ENCODE results near the gene MFSD11. TPM values are rescaled to one million over a fixed set of nuclear protein-coding genes. Genes with fewer than 3 reads are reported as not detected.
"Not testable (repeated sequence)": the region's sequence is repeated elsewhere in the genome, so short reads cannot be mapped to it uniquely, and the experiment has no call there.

Gene MFSD11
- total and polyA plus RNA-seq, 7 donors: 6.6 to 46.2 (median 27.5) TPM

DNA sequence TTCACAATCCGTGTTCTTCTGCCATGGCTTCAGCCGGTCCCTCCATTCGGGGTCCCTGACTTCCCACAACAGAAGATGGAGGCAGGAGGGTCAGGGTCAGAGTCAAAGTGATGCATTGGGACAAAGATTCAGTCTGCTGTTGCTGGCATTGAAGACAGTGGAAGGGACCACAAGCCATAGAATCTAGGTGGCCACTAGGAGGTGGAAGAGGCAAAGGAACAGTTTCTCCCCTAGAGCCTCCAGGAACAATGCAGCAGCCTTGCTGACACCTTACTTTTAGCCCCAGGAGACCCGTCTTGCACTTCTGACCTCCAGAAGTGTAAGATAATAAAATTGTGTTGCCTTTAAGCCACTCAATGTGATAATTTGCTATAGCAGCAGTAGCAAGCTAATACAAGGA is 55.9 kb downstream of the MFSD11 start:
- DNase-seq: no peak
- WGBS, 2 donors: 82 to 90% methylated on average over 4 of the region's 4 CpGs
- no peaks in the 10 kb centered on the region for H3K9me3 ChIP-seq
- H3K36me3 ChIP-seq: no peaks in the 10 kb centered on the region
- no peaks in the 10 kb centered on the region for H3K4me1 ChIP-seq
- intact Hi-C loops (cut with DNase I): no loop called here
- no peak overlapping the region for H3K27ac ChIP-seq
- no peaks in the 10 kb centered on the region for H3K27me3 ChIP-seq
- no peak overlapping the region for H3K4me3 ChIP-seq
- TF ChIP-seq POLR2A (IDR thresholded peaks at IDR 0.05): no peak
- no peak for TF ChIP-seq POLR2AphosphoS5 (IDR thresholded peaks at IDR 0.05)
- TF ChIP-seq, protein P1, sequence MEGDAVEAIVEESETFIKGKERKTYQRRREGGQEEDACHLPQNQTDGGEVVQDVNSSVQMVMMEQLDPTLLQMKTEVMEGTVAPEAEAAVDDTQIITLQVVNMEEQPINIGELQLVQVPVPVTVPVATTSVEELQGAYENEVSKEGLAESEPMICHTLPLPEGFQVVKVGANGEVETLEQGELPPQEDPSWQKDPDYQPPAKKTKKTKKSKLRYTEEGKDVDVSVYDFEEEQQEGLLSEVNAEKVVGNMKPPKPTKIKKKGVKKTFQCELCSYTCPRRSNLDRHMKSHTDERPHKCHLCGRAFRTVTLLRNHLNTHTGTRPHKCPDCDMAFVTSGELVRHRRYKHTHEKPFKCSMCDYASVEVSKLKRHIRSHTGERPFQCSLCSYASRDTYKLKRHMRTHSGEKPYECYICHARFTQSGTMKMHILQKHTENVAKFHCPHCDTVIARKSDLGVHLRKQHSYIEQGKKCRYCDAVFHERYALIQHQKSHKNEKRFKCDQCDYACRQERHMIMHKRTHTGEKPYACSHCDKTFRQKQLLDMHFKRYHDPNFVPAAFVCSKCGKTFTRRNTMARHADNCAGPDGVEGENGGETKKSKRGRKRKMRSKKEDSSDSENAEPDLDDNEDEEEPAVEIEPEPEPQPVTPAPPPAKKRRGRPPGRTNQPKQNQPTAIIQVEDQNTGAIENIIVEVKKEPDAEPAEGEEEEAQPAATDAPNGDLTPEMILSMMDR (IDR thresholded peaks at IDR 0.05): no peak
- no peak for TF ChIP-seq EP300 (IDR thresholded peaks at IDR 0.05)

DNA sequence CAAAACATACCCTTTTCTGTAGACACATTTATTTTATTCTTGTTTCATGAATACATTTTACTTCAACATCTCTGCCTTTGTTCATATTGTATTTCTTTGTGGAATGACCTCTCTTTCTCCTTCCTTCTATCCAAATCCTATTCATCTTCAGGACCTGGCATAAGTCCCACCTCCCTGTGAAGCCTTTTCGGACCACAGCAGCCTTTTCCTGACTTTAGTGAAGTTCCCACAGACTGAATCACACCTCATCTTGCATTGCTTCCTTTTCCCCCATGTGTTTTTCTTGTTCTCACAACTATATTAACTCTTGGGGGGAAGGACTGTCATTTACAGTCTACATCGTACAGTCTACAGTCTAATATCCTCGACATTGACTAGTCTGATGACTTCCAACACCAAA is 58.2 kb downstream of the MFSD11 start:
- no peak overlapping the region for H3K4me3 ChIP-seq
- 90 to 96% methylated on average over 3 of the region's 3 CpGs for WGBS, 2 donors
- TF ChIP-seq EP300 (IDR thresholded peaks at IDR 0.05) (no peak), POLR2A (IDR thresholded peaks at IDR 0.05) (no peak), POLR2AphosphoS5 (IDR thresholded peaks at IDR 0.05) (no peak)
- TF ChIP-seq, protein P1 (IDR thresholded peaks at IDR 0.05): no peak
- H3K27me3 ChIP-seq: no peaks in the 10 kb centered on the region
- no peaks in the 10 kb centered on the region for H3K4me1 ChIP-seq
- intact Hi-C loops (cut with DNase I): no loop called here
- no peak for DNase-seq
- no peaks in the 10 kb centered on the region for H3K36me3 ChIP-seq
- no peaks in the 10 kb centered on the region for H3K9me3 ChIP-seq
- no peak overlapping the region for H3K27ac ChIP-seq

DNA sequence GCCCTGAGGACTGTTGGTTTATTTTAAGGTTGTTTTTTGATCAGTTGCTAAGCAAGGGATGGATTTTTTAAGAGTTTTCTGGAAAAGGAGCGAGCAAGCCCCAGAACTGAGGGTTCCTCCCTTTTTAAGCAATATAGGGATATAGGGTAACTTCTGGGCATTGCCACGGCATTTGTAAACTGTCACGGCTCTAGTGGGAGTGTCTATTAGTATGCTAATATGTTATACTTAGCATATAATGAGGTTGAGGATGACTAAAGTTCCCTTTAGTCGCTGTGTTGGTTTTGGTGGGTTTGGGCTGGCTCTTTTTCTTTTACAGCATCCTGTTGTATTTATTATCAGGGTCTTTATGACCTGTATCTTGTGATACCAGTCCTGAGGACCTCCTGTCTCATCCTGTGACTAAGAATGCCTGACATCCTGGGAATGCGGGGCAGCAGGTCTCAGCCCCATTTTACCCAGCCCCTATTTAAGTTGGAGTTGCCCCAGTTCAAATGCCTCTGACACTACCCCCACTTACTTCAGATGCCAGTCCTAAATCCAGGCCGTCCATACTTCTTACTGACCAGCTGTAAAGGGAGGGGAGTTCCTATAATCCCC is 59.4 kb downstream of the MFSD11 start:
- no peak overlapping the region for H3K4me3 ChIP-seq
- no peaks in the 10 kb centered on the region for H3K9me3 ChIP-seq
- no peaks in the 10 kb centered on the region for H3K36me3 ChIP-seq
- no peaks in the 10 kb centered on the region for H3K27me3 ChIP-seq
- no peak overlapping the region for H3K27ac ChIP-seq
- TF ChIP-seq POLR2A (IDR thresholded peaks at IDR 0.05) (no peak), EP300 (IDR thresholded peaks at IDR 0.05) (no peak), POLR2AphosphoS5 (IDR thresholded peaks at IDR 0.05) (no peak)
- TF ChIP-seq, protein P1 (IDR thresholded peaks at IDR 0.05): no peak
- no peaks in the 10 kb centered on the region for H3K4me1 ChIP-seq
- DNase-seq: no peak
- WGBS, 2 donors: 74 to 75% methylated on average over 6 of the region's 6 CpGs
- intact Hi-C loops (cut with DNase I): no loop called here

DNA sequence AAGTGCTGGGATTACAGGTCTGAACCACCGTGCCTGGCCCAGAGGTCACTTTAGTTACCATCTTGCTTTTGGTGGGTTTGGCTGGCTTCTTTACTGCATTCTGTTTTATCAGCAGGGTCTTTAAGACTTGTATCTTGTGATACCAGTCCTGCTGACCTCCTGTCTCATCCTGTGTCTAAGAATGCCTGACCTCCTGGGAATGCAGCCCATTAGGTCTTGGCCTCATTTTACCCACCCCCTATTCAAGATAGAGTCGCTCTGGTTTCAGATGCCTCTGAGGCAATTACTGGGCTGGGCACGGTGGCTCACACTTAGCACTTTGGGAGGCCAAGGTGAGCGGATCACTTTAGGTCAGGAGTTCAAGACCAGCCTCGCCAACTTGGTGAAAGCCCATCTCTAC is 63.8 kb downstream of the MFSD11 start:
- Histone ChIP-seq H3K36me3 (no peaks in the 10 kb centered on the region), H3K4me1 (no peaks in the 10 kb centered on the region), H3K27me3 (no peaks in the 10 kb centered on the region), H3K27ac (no peak overlapping the region), H3K9me3 (no peaks in the 10 kb centered on the region), H3K4me3 (no peak overlapping the region)
- TF ChIP-seq POLR2AphosphoS5 (IDR thresholded peaks at IDR 0.05) (no peak), POLR2A (IDR thresholded peaks at IDR 0.05) (no peak), EP300 (IDR thresholded peaks at IDR 0.05) (no peak)
- TF ChIP-seq, protein P1 (IDR thresholded peaks at IDR 0.05): no peak
- intact Hi-C loops (cut with DNase I): no loop called here
- no peak for DNase-seq
- WGBS, 2 donors: 91 to 93% methylated on average over 5 of the region's 5 CpGs

DNA sequence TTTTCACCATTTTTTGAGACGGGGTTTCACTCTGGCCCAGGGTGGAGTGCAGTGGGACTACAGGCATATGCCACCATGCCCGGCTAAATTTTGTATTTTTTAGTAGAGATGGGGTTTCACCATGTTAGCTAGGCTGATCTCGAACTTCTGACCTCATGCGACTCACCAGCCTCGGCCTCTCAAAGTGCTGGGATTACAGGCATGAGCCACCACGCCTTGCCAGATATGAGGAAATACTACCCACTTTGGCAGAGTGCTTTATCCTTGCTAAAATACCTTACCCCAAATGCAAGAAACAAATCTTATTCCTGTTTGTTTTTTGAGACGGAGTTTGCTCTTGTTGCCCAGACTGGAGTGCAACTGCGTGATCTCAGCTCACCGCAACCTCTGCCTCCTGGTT is 67.4 kb downstream of the MFSD11 start:
- no peaks in the 10 kb centered on the region for H3K9me3 ChIP-seq
- H3K36me3 ChIP-seq: no peaks in the 10 kb centered on the region
- H3K27me3 ChIP-seq: no peaks in the 10 kb centered on the region
- TF ChIP-seq EP300 (IDR thresholded peaks at IDR 0.05) (no peak), POLR2AphosphoS5 (IDR thresholded peaks at IDR 0.05) (no peak)
- H3K27ac ChIP-seq: no peak overlapping the region
- 84 to 88% methylated on average over 9 of the region's 9 CpGs for WGBS, 2 donors
- no peak for DNase-seq
- no peak overlapping the region for H3K4me3 ChIP-seq
- intact Hi-C loops (cut with DNase I): no loop called here
- no peaks in the 10 kb centered on the region for H3K4me1 ChIP-seq

DNA sequence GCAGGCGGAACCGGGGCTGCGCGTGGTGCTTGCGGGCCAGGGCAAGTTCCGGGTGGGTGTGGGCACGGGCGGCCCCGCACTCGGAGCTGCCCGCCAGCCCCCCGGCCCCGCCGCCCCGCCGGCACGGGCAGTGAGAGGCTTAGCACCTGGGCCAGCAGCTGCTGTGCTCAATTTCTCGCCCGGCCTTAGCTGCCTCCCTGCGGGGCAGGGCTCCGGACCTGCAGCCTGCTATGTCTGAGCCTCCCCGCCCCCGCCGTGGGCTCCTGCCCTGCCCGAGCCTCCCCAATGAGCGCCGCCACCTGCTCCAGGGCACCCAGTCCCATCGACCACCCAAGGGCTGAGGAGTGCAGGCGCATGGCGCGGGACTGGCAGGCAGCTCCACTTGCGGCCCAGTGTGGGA is 68.2 kb downstream of the MFSD11 start:
- H3K27me3 ChIP-seq; H3K36me3 ChIP-seq; intact Hi-C loops (cut with DNase I); DNase-seq; H3K9me3 ChIP-seq; H3K4me1 ChIP-seq; H3K4me3 ChIP-seq; H3K27ac ChIP-seq: not testable (repeated sequence)
- 92 to 94% methylated on average over 32 of the region's 32 CpGs for WGBS, 2 donors

DNA sequence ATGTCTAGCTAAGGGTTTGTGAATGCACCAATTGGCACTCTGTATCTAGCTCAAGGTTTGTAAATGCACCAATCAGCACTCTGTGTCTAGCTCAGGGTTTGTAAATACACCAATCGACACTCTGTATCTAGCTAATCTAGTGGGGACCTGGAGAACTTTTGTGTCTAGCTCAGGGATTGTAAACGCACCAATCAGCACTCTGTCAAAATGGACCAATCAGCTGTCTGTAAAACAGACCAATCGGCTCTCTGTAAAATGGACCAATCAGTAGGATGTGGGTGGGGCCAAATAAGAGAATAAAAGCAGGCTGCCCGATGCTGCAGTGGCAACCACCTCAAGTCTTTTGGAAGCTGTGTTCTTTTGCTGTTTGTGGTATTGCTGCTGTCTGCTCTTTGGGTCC is 68.8 kb downstream of the MFSD11 start:
- H3K9me3 ChIP-seq; H3K27me3 ChIP-seq; H3K4me3 ChIP-seq; H3K27ac ChIP-seq; DNase-seq; H3K36me3 ChIP-seq; intact Hi-C loops (cut with DNase I); H3K4me1 ChIP-seq: not testable (repeated sequence)
- 89 to 93% methylated on average over 4 of the region's 4 CpGs for WGBS, 2 donors

Measured in sigmoid colon (tissue), 7 donors.